ENCODE results near the gene INPP4A.

- TF ChIP-seq, protein P1, sequence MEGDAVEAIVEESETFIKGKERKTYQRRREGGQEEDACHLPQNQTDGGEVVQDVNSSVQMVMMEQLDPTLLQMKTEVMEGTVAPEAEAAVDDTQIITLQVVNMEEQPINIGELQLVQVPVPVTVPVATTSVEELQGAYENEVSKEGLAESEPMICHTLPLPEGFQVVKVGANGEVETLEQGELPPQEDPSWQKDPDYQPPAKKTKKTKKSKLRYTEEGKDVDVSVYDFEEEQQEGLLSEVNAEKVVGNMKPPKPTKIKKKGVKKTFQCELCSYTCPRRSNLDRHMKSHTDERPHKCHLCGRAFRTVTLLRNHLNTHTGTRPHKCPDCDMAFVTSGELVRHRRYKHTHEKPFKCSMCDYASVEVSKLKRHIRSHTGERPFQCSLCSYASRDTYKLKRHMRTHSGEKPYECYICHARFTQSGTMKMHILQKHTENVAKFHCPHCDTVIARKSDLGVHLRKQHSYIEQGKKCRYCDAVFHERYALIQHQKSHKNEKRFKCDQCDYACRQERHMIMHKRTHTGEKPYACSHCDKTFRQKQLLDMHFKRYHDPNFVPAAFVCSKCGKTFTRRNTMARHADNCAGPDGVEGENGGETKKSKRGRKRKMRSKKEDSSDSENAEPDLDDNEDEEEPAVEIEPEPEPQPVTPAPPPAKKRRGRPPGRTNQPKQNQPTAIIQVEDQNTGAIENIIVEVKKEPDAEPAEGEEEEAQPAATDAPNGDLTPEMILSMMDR (IDR thresholded peaks at IDR 0.05): no peak
- TF ChIP-seq POLR2A (IDR thresholded peaks at IDR 0.05) (no peak), EP300 (IDR thresholded peaks at IDR 0.05) (no peak)
These were observed 43.6 kb downstream of the INPP4A start for GRCh38 chr2:98488252-98488651.
